Keratinocyte (primary cell): ENCODE measurements around the gene TPCN2. TPM values are rescaled to one million over a fixed set of nuclear protein-coding genes. Genes with fewer than 3 reads are reported as not detected.

Experiments
- DNase-seq: peaks from one replicate; pipeline ENCODE4 v3.0.0-alpha.2; 2011; ENCODE audit warnings: low read depth, missing footprints, low spot score
- FAIRE-seq: peaks from 2 replicates; lab custom pipeline; 2011; peaks lifted over from hg19 to GRCh38; lab: Jason Lieb, UNC
- H2AFZ ChIP-seq: 2 replicates; pipeline ENCODE4 v1.6.0; 2012; ENCODE audit warnings: low read length, control low read depth, inconsistent platforms; ENCODE audit not compliant: control insufficient read depth
- H3K27ac ChIP-seq: 2 replicates; pipeline ENCODE4 v1.5.1; 2011; ENCODE audit warnings: low read length; ENCODE audit not compliant: control insufficient read depth, insufficient read depth
- H3K27me3 ChIP-seq: 3 replicates; pipeline ENCODE4 v1.6.0; 2011; ENCODE audit warnings: low read length; ENCODE audit not compliant: control insufficient read depth, insufficient read depth; ENCODE audit errors: extremely low read depth
- H3K36me3 ChIP-seq, 2 experiments: 2 replicates in 1 of 2; 3 replicates in 1 of 2; pipeline ENCODE4 v1.5.1; 2011; ENCODE audit warnings: low read length in 2 of 2, mild to moderate bottlenecking in 1 of 2; ENCODE audit not compliant: control insufficient read depth in 2 of 2, insufficient read depth in 2 of 2; ENCODE audit errors: extremely low read depth in 1 of 2
- H3K4me1 ChIP-seq: 3 replicates; pipeline ENCODE4 v1.5.1; 2011; ENCODE audit warnings: low read length; ENCODE audit not compliant: control insufficient read depth, insufficient read depth; ENCODE audit errors: extremely low read depth
- H3K4me2 ChIP-seq: 3 replicates; pipeline ENCODE4 v1.6.0; 2011; ENCODE audit warnings: low read depth, low read length; ENCODE audit not compliant: control insufficient read depth, insufficient read depth; ENCODE audit errors: extremely low read depth
- H3K4me3 ChIP-seq, 3 experiments: fragments of 200-600 bp in 1 of 3; sonication (generic) in 1 of 3; 2 replicates in 2 of 3; 3 replicates in 1 of 3; pipeline ENCODE4 v1.5.1; 2011 to 2016; ENCODE audit warnings: low read length in 3 of 3, mild to moderate bottlenecking in 3 of 3, control low read depth in 2 of 3, inconsistent platforms in 1 of 3, low read depth in 1 of 3, mixed read lengths in 1 of 3, mixed run types in 1 of 3, moderate library complexity in 1 of 3; ENCODE audit not compliant: control insufficient read depth in 2 of 3, insufficient read depth in 2 of 3; ENCODE audit errors: extremely low read depth in 1 of 3
- H3K79me2 ChIP-seq: 2 replicates; pipeline ENCODE4 v1.6.0; 2012; ENCODE audit warnings: low read length; ENCODE audit not compliant: control insufficient read depth, insufficient read depth
- H3K9ac ChIP-seq: 3 replicates; pipeline ENCODE4 v1.6.0; 2011; ENCODE audit warnings: low read length; ENCODE audit not compliant: control insufficient read depth, insufficient read depth; ENCODE audit errors: extremely low read depth
- H3K9me1 ChIP-seq: 3 replicates; pipeline ENCODE4 v1.6.0; 2011; ENCODE audit warnings: low read length; ENCODE audit not compliant: control insufficient read depth, insufficient read depth; ENCODE audit errors: extremely low read depth
- H3K9me3 ChIP-seq: 2 replicates; pipeline ENCODE4 v1.5.1; 2012; ENCODE audit warnings: low read depth, low read length; ENCODE audit not compliant: control insufficient read depth
- H4K20me1 ChIP-seq: 3 replicates; pipeline ENCODE4 v1.6.0; 2011; ENCODE audit warnings: low read length; ENCODE audit not compliant: control insufficient read depth, insufficient read depth; ENCODE audit errors: extremely low read depth
- CTCF ChIP-seq, 3 experiments: IDR thresholded peaks in 1 of 3; conservative IDR thresholded peaks in 1 of 3; optimal IDR thresholded peaks in 1 of 3; 2 replicates in 2 of 3; 3 replicates in 1 of 3; pipeline versions ENCODE3 to v1.5.1; 2011; ENCODE audit warnings: low read length in 3 of 3, mild to moderate bottlenecking in 3 of 3, moderate library complexity in 2 of 3, control low read depth in 1 of 3, inconsistent platforms in 1 of 3; ENCODE audit not compliant: insufficient read depth in 2 of 3; ENCODE audit errors: extremely low read depth in 1 of 3
- EZH2 ChIP-seq: IDR thresholded peaks from one replicate; pipeline ENCODE4 v1.6.1; 2012; ENCODE audit warnings: inconsistent platforms, mild to moderate bottlenecking, low read length, moderate library complexity
- dilution Hi-C: fragments of 300-500 bp; cut with MboI; formaldehyde crosslinking; loops from one replicate; pipeline ENCODE4 v1.7.0; 2020; ENCODE audit warnings: low sequenced_read_pairs; ENCODE audit not compliant: extremely low pct_ligation_motif_present
- polyA plus RNA-seq, 5 experiments: library from polyadenylated mRNA; depleted of rRNA in 3 of 5; stranded (reverse) in 3 of 5; stranded (forward) in 1 of 5; unstranded in 1 of 5; fragments of >200 nt; gene quantifications; 1 replicate in 1 of 5; 2 replicates in 3 of 5; 3 replicates in 1 of 5; pipeline versions ENCODE4 v1.2.1 to v1.2.3, GENCODE V29; 2011 to 2012; ENCODE audit warnings: missing spikeins in 2 of 5, low read depth in 1 of 5, low replicate concordance in 1 of 5

TPCN2 gene
- polyA plus RNA-seq, 1 donor (not counting 4 experiments of a cell fraction or from before 2014, with no cell fraction given), result 7.7 TPM

DNA sequence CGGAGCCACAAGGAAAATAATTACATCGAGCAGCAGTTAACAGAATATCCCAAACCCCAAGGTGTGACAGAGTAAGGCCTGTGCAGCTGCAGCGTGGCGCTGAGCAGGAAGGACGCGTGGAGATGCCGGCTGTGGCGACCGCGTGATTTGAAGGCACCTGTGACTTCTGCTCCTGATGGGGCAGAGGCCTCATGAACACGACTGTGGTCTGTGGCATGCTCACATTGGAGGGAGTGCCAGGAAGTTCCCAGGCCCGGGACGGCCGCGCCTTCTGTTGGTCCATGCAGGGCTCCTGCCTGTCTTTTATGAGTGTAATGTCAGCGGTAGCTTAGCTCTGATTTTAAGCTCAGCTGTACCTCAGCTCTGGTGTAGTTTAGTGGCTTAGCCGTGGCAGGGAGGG, 50.4 kb downstream of the TPCN2 start:
- DNase-seq, result no peak
- Histone ChIP-seq H3K9me3 (no peaks in the 10 kb centered on the region), H3K9ac (no peak overlapping the region), H3K4me1 (no peaks in the 10 kb centered on the region), H3K27ac (no peak overlapping the region), H3K79me2 (no peaks in the 10 kb centered on the region), H3K36me3 (no peaks in the 10 kb centered on the region), H3K9me1 (no peaks in the 10 kb centered on the region), H3K4me3 (no peak overlapping the region), H3K4me2 (no peak overlapping the region), H2AFZ (no peak overlapping the region), H3K27me3 (no peaks in the 10 kb centered on the region), H4K20me1 (no peaks in the 10 kb centered on the region)
- TF ChIP-seq CTCF (optimal IDR thresholded peaks at IDR 0.05 in 1 of 3, IDR thresholded peaks at IDR 0.05 in 1 of 3, conservative IDR thresholded peaks at IDR 0.05 in 1 of 3; ENCODE audit: extremely low read depth in 1 of 3, insufficient read depth in 2 of 3, low read length in 3 of 3) (no peak), EZH2 (no peak)
- FAIRE-seq, result no peak
- dilution Hi-C loops, result no loop called here

DNA sequence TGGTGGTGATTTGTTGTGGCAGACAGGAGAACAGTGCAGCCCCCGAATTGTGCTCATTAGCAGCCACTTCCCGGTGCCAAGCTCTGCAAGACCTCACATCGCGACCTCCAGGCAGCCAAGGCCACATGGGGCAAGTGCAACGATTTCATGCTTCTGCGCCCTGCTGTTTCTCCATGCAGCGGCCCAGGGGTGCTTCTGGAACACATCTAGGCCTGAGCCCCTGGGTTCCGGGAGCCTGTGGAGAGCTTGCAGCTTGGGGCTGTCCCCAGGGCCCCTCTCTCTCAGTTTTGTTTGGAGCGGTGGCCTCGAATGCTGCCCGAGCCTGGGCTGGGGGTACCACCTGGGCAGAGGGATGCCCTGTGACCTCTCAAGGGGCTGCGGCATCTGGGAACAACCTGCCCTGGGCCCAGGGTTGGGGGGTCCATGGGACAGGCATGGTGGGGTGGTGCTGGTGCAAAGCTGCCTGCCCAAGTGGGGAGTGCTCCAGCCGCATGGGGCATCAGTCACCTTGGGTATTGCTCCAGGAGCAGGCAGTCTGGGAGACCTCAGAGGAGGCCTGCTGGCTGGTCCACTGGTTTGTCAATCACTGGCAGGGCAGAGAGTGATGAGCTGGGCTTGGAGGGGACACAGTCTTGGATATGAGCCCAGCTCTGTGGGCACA, 51.9 kb downstream of the TPCN2 start:
- no peaks in the 10 kb centered on the region for H3K79me2 ChIP-seq
- H3K9ac ChIP-seq, result no peak overlapping the region
- peaks cover 11% of the 10 kb centered on the region for H3K27me3 ChIP-seq
- no peaks in the 10 kb centered on the region for H4K20me1 ChIP-seq
- no peak overlapping the region for H3K4me2 ChIP-seq
- H3K9me1 ChIP-seq, result no peaks in the 10 kb centered on the region
- FAIRE-seq (no peak), DNase-seq (no peak)
- H3K36me3 ChIP-seq, result no peaks in the 10 kb centered on the region
- H3K4me1 ChIP-seq, result no peaks in the 10 kb centered on the region
- no peaks in the 10 kb centered on the region for H3K9me3 ChIP-seq
- no peak overlapping the region for H2AFZ ChIP-seq
- dilution Hi-C loops, result loop anchor here (25.0 kb wide), 1 partner anchor 137 kb away; no protein-coding TSS in a partner anchor
- H3K4me3 ChIP-seq, result no peak overlapping the region
- TF ChIP-seq CTCF (optimal IDR thresholded peaks at IDR 0.05 in 1 of 3, IDR thresholded peaks at IDR 0.05 in 1 of 3, conservative IDR thresholded peaks at IDR 0.05 in 1 of 3; ENCODE audit: extremely low read depth in 1 of 3, insufficient read depth in 2 of 3, low read length in 3 of 3), result no peak
- TF ChIP-seq EZH2, result no peak
- H3K27ac ChIP-seq, result no peak overlapping the region
